WTC11 (cell line): Measurements from ENCODE around the gene RPS16. TPM values are rescaled to one million over a fixed set of nuclear protein-coding genes. Genes with fewer than 3 reads are reported as not detected.

Experiments used
- ATAC-seq: fragments of 200-7000 bp; cut with Tn5 transposase; 2 replicates; pipeline ENCODE4 v1.10.0; 2021; ENCODE audit warnings: mild to moderate bottlenecking, moderate library complexity
- Bru-seq: library from RNA; stranded (reverse); fragments of 400-500 nt; gene quantifications from one replicate; lab custom pipeline; 2021; lab: Mats Ljungman, UMichigan
- CTCF ChIA-PET: fragments of 300-600 bp; sonication (Branson Sonifier 250); formaldehyde crosslinking; loops from one replicate; lab custom pipeline; 2021; ENCODE audit warnings: antibody characterized with exemption; lab: Charles Lee
- POLR2A ChIA-PET: fragments of 350-600 bp; sonication (Branson Sonifier 250); formaldehyde crosslinking; loops from one replicate; lab custom pipeline; 2021; ENCODE audit warnings: antibody characterized with exemption; lab: Charles Lee
- DNase-seq: peaks from one replicate; pipeline ENCODE4 v3.0.0; 2021; ENCODE audit warnings: low spot score
- H3K27ac Mint-ChIP-seq: 2 replicates; pipeline ENCODE4 v1.8.0; 2021; ENCODE audit warnings: mixed read lengths
- H3K27me3 Mint-ChIP-seq: 2 replicates; pipeline ENCODE4 v1.8.0; 2021; ENCODE audit warnings: low read depth, mild to moderate bottlenecking, moderate library complexity, mixed read lengths
- H3K36me3 Mint-ChIP-seq: 2 replicates; pipeline ENCODE4 v1.8.0; 2021; ENCODE audit warnings: mixed read lengths
- H3K4me1 Mint-ChIP-seq: 2 replicates; pipeline ENCODE4 v1.8.0; 2022; ENCODE audit warnings: mixed read lengths
- H3K4me3 Mint-ChIP-seq: 2 replicates; pipeline ENCODE4 v1.8.0; 2021; ENCODE audit warnings: mild to moderate bottlenecking, moderate library complexity, mixed read lengths
- H3K9me3 Mint-ChIP-seq: 2 replicates; pipeline ENCODE4 v1.8.0; 2021; ENCODE audit warnings: mixed read lengths
- CREM ChIP-seq: sonication (generic); formaldehyde crosslinking; IDR thresholded peaks from 2 replicates; pipeline ENCODE4 v1.8.1; 2022; ENCODE audit warnings: mild to moderate bottlenecking, missing genetic modification reagents, moderate library complexity
- GTF2I ChIP-seq: fragments of 250-450 bp; sonication (Bioruptor Pico); conservative IDR thresholded peaks from 2 replicates; pipeline ENCODE4 v1.4.0; 2021; ENCODE audit warnings: mild to moderate bottlenecking
- IRF2 ChIP-seq: sonication (generic); formaldehyde crosslinking; IDR thresholded peaks from 2 replicates; pipeline ENCODE4 v1.8.0; 2022; ENCODE audit warnings: low read depth, missing genetic modification reagents, borderline replicate concordance
- JAZF1 ChIP-seq: fragments of 250-450 bp; sonication (Bioruptor Pico); IDR thresholded peaks from 2 replicates; pipeline ENCODE4 v1.9.0; 2021; ENCODE audit warnings: moderate library complexity, mild to moderate bottlenecking, inconsistent platforms
- SOX15 ChIP-seq: fragments of 250-450 bp; sonication (Bioruptor Pico); IDR thresholded peaks from 2 replicates; pipeline ENCODE4 v1.9.0; 2021; ENCODE audit warnings: mild to moderate bottlenecking
- SP1 ChIP-seq: sonication (generic); formaldehyde crosslinking; conservative IDR thresholded peaks from 2 replicates; pipeline ENCODE4 v1.8.1; 2022; ENCODE audit warnings: missing genetic modification reagents
- TP53 ChIP-seq: sonication (generic); formaldehyde crosslinking; IDR thresholded peaks from 2 replicates; pipeline ENCODE4 v1.8.1; 2023; ENCODE audit warnings: mild to moderate bottlenecking, missing genetic modification reagents
- long read RNA-seq, 3 experiments: library from RNA in 1 of 3; library from capped mRNA in 1 of 3; library from polyadenylated mRNA in 1 of 3; unstranded in 2 of 3; stranded (forward) in 1 of 3; transcript quantifications; one replicate each; pipeline ENCODE4 v2.0.0, GENCODE V29; 2021
- total RNA-seq: library from RNA; stranded (reverse); gene quantifications from 3 replicates; pipeline ENCODE4 v1.2.3, GENCODE V29; 2021
- TF ChIP-seq, protein P1 (sequence below): fragments of 250-450 bp; sonication (Bioruptor Pico); IDR thresholded peaks from 2 replicates; pipeline ENCODE4 v1.9.0; 2021; ENCODE audit warnings: mild to moderate bottlenecking, borderline replicate concordance
- TF ChIP-seq, protein P2 (sequence below): sonication (generic); formaldehyde crosslinking; IDR thresholded peaks from 2 replicates; pipeline ENCODE4 v1.8.0; 2023; ENCODE audit warnings: mild to moderate bottlenecking, missing genetic modification reagents
- TF ChIP-seq, protein P3 (sequence below): sonication (generic); formaldehyde crosslinking; IDR thresholded peaks from 2 replicates; pipeline ENCODE4 v1.8.1; 2023; ENCODE audit warnings: mild to moderate bottlenecking, missing genetic modification reagents, moderate library complexity
- TF ChIP-seq, protein P4 (sequence below): sonication (generic); formaldehyde crosslinking; IDR thresholded peaks from 2 replicates; pipeline ENCODE4 v1.8.0; 2022; ENCODE audit warnings: mild to moderate bottlenecking, missing genetic modification reagents
- TF ChIP-seq, protein P5 (sequence below): sonication (generic); formaldehyde crosslinking; IDR thresholded peaks from 2 replicates; pipeline ENCODE4 v1.8.1; 2023; ENCODE audit warnings: mild to moderate bottlenecking, missing genetic modification reagents
- TF ChIP-seq, protein P6 (sequence below): sonication (generic); formaldehyde crosslinking; IDR thresholded peaks from 2 replicates; pipeline ENCODE4 v1.8.0; 2022; ENCODE audit warnings: missing genetic modification reagents
- TF ChIP-seq, protein P7 (sequence below): fragments of 250-450 bp; sonication (Bioruptor Pico); conservative IDR thresholded peaks from 2 replicates; pipeline ENCODE4 v1.9.0; 2021; ENCODE audit warnings: mild to moderate bottlenecking

RPS16 gene
- total RNA-seq = 2,962 to 3,158 TPM (median 2,999 TPM) in 3 replicates
- percentile 100 among the genes with signal in this experiment for Bru-seq, nascent RNA
- long read RNA-seq, experiment 1, transcript RPS16-201 (5 exons, 560 nt) = major isoform, 436 of 487 reads
- long read RNA-seq, experiment 1, transcript RPS16-206 (4 exons, 2,389 nt) = minor isoform, 6 of 487 reads
- long read RNA-seq, experiment 1, transcript RPS16-207 (5 exons, 492 nt) = minor isoform, 9 of 487 reads
- long read RNA-seq, experiment 1, partial matches to known transcripts = 23 of 487 reads
- long read RNA-seq, experiment 1, other reads (novel, unspliced or antisense) = 10 of 487 reads
- long read RNA-seq, experiment 2, transcript RPS16-202 (4 exons, 643 nt) = minor isoform, 7 of 2,914 reads
- long read RNA-seq, experiment 2, transcript RPS16-203 (2 exons, 1,035 nt) = minor isoform, 12 of 2,914 reads
- long read RNA-seq, experiment 2, transcript RPS16-201 (5 exons, 560 nt) = major isoform, 2,587 of 2,914 reads
- long read RNA-seq, experiment 2, transcript RPS16-207 (5 exons, 492 nt) = minor isoform, 66 of 2,914 reads
- long read RNA-seq, experiment 2, partial matches to known transcripts = 128 of 2,914 reads
- long read RNA-seq, experiment 2, other reads (novel, unspliced or antisense) = 113 of 2,914 reads
- long read RNA-seq, experiment 3, transcript RPS16-201 (5 exons, 560 nt) = major isoform, 10 of 31 reads
- long read RNA-seq, experiment 3, partial matches to known transcripts = 15 of 31 reads
- long read RNA-seq, experiment 3, other reads (novel, unspliced or antisense) = 5 of 31 reads

DNA sequence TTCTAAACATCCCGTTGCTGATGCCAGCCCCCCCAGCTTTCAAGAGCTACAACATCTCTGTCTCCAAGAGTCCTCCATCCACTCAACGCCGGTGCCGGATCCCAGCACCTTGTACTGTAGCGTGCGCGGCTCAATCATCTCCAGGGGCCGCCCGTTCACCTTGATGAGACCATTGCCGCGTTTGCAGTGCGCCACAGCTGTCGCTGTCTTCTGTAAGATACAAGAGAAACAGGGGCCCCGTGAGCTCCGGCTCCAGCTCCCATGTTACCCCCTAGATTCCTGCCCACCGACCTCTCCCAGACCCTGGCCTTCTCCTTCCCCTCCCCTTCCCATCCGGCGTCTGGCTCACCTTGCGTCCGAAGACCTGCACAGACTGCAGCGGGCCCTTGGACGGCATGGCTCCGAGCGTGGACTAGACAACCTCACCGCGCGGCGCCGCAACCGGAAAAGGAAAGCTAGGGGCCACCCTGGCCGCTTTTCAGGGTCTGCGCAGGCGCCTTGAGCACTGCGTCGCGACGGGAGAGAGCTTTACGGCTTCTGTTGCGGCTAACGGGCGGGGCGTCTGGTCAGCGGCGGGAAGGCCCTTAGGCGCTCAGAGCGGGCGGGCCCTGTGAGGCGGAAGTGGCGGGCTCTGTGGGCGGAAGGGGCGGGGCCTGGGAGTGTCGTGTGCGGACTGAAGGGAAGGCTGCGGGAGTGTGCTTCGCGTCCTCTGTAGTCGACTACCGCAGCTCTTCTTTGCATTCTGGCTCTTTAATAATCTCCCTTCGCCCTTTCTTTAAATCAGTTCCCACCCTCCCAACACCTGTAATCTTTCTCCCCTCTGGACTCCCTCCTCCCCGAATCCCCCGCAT, at the start of gene RPS16:
TSS of gene RPS16 (minus strand) at position 451 of the 851 bp plus-strand sequence. CDS start at position 397, 54 bp downstream.
- H3K4me3 Mint-ChIP-seq = peak within 1 kb of the TSS; percentile 99
- H3K27me3 Mint-ChIP-seq = no peaks in the 10 kb centered on the region
- ChIA-PET POLR2A (interaction anchor here (0.6 to 1.8 kb wide), 31 partner anchors 9 to 1060 kb away, joined by 3 to 47 read pairs (median 5); partner anchors contain the start of genes DLL3, MED29, PAF1 and PLEKHG2), CTCF (interaction anchor here (0.6 to 2.5 kb wide), 15 partner anchors 10 to 985 kb away, joined by 3 to 16 read pairs (median 4); partner anchors contain the start of genes EID2B, PLEKHG2, SAMD4B and SUPT5H)
- peaks cover 47% of the 10 kb centered on the region for H3K4me1 Mint-ChIP-seq
- DNase-seq (peak; percentile 99), ATAC-seq (peak; percentile 83)
- H3K9me3 Mint-ChIP-seq = no peaks in the 10 kb centered on the region
- H3K36me3 Mint-ChIP-seq = peaks cover 34% of the 10 kb centered on the region
- peak within 1 kb of the TSS; percentile 99 for H3K27ac Mint-ChIP-seq
- TF ChIP-seq, protein P1, sequence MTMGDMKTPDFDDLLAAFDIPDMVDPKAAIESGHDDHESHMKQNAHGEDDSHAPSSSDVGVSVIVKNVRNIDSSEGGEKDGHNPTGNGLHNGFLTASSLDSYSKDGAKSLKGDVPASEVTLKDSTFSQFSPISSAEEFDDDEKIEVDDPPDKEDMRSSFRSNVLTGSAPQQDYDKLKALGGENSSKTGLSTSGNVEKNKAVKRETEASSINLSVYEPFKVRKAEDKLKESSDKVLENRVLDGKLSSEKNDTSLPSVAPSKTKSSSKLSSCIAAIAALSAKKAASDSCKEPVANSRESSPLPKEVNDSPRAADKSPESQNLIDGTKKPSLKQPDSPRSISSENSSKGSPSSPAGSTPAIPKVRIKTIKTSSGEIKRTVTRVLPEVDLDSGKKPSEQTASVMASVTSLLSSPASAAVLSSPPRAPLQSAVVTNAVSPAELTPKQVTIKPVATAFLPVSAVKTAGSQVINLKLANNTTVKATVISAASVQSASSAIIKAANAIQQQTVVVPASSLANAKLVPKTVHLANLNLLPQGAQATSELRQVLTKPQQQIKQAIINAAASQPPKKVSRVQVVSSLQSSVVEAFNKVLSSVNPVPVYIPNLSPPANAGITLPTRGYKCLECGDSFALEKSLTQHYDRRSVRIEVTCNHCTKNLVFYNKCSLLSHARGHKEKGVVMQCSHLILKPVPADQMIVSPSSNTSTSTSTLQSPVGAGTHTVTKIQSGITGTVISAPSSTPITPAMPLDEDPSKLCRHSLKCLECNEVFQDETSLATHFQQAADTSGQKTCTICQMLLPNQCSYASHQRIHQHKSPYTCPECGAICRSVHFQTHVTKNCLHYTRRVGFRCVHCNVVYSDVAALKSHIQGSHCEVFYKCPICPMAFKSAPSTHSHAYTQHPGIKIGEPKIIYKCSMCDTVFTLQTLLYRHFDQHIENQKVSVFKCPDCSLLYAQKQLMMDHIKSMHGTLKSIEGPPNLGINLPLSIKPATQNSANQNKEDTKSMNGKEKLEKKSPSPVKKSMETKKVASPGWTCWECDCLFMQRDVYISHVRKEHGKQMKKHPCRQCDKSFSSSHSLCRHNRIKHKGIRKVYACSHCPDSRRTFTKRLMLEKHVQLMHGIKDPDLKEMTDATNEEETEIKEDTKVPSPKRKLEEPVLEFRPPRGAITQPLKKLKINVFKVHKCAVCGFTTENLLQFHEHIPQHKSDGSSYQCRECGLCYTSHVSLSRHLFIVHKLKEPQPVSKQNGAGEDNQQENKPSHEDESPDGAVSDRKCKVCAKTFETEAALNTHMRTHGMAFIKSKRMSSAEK (CRISPR knock-in tag) = no peak
- TF ChIP-seq, protein P2, sequence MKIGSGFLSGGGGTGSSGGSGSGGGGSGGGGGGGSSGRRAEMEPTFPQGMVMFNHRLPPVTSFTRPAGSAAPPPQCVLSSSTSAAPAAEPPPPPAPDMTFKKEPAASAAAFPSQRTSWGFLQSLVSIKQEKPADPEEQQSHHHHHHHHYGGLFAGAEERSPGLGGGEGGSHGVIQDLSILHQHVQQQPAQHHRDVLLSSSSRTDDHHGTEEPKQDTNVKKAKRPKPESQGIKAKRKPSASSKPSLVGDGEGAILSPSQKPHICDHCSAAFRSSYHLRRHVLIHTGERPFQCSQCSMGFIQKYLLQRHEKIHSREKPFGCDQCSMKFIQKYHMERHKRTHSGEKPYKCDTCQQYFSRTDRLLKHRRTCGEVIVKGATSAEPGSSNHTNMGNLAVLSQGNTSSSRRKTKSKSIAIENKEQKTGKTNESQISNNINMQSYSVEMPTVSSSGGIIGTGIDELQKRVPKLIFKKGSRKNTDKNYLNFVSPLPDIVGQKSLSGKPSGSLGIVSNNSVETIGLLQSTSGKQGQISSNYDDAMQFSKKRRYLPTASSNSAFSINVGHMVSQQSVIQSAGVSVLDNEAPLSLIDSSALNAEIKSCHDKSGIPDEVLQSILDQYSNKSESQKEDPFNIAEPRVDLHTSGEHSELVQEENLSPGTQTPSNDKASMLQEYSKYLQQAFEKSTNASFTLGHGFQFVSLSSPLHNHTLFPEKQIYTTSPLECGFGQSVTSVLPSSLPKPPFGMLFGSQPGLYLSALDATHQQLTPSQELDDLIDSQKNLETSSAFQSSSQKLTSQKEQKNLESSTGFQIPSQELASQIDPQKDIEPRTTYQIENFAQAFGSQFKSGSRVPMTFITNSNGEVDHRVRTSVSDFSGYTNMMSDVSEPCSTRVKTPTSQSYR = no peak; the same call in 1 of the 2 replicates
- TF ChIP-seq, protein P3, sequence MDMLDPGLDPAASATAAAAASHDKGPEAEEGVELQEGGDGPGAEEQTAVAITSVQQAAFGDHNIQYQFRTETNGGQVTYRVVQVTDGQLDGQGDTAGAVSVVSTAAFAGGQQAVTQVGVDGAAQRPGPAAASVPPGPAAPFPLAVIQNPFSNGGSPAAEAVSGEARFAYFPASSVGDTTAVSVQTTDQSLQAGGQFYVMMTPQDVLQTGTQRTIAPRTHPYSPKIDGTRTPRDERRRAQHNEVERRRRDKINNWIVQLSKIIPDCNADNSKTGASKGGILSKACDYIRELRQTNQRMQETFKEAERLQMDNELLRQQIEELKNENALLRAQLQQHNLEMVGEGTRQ = peak; percentile 45
- TF ChIP-seq, protein P4, sequence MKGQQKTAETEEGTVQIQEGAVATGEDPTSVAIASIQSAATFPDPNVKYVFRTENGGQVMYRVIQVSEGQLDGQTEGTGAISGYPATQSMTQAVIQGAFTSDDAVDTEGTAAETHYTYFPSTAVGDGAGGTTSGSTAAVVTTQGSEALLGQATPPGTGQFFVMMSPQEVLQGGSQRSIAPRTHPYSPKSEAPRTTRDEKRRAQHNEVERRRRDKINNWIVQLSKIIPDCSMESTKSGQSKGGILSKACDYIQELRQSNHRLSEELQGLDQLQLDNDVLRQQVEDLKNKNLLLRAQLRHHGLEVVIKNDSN (CRISPR knock-in tag) = peak; percentile 52
- peak; percentile 86 for TF ChIP-seq CREM (CRISPR knock-in tag)
- TF ChIP-seq, protein P5, sequence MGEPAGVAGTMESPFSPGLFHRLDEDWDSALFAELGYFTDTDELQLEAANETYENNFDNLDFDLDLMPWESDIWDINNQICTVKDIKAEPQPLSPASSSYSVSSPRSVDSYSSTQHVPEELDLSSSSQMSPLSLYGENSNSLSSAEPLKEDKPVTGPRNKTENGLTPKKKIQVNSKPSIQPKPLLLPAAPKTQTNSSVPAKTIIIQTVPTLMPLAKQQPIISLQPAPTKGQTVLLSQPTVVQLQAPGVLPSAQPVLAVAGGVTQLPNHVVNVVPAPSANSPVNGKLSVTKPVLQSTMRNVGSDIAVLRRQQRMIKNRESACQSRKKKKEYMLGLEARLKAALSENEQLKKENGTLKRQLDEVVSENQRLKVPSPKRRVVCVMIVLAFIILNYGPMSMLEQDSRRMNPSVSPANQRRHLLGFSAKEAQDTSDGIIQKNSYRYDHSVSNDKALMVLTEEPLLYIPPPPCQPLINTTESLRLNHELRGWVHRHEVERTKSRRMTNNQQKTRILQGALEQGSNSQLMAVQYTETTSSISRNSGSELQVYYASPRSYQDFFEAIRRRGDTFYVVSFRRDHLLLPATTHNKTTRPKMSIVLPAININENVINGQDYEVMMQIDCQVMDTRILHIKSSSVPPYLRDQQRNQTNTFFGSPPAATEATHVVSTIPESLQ (CRISPR knock-in tag) = no peak
- TF ChIP-seq GTF2I (CRISPR knock-in tag) = no peak
- no peak for TF ChIP-seq IRF2 (CRISPR knock-in tag)
- 0 out of 2 replicates have a peak, but pooled peaks have one; percentile 40 for TF ChIP-seq TP53 (CRISPR knock-in tag)
- TF ChIP-seq SOX15 = no peak
- TF ChIP-seq, protein P6, sequence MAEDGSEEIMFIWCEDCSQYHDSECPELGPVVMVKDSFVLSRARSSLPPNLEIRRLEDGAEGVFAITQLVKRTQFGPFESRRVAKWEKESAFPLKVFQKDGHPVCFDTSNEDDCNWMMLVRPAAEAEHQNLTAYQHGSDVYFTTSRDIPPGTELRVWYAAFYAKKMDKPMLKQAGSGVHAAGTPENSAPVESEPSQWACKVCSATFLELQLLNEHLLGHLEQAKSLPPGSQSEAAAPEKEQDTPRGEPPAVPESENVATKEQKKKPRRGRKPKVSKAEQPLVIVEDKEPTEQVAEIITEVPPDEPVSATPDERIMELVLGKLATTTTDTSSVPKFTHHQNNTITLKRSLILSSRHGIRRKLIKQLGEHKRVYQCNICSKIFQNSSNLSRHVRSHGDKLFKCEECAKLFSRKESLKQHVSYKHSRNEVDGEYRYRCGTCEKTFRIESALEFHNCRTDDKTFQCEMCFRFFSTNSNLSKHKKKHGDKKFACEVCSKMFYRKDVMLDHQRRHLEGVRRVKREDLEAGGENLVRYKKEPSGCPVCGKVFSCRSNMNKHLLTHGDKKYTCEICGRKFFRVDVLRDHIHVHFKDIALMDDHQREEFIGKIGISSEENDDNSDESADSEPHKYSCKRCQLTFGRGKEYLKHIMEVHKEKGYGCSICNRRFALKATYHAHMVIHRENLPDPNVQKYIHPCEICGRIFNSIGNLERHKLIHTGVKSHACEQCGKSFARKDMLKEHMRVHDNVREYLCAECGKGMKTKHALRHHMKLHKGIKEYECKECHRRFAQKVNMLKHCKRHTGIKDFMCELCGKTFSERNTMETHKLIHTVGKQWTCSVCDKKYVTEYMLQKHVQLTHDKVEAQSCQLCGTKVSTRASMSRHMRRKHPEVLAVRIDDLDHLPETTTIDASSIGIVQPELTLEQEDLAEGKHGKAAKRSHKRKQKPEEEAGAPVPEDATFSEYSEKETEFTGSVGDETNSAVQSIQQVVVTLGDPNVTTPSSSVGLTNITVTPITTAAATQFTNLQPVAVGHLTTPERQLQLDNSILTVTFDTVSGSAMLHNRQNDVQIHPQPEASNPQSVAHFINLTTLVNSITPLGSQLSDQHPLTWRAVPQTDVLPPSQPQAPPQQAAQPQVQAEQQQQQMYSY = no peak
- TF ChIP-seq SP1 (CRISPR knock-in tag) = peak; percentile 97
- TF ChIP-seq JAZF1 (CRISPR knock-in tag) = no peak
- TF ChIP-seq, protein P7, sequence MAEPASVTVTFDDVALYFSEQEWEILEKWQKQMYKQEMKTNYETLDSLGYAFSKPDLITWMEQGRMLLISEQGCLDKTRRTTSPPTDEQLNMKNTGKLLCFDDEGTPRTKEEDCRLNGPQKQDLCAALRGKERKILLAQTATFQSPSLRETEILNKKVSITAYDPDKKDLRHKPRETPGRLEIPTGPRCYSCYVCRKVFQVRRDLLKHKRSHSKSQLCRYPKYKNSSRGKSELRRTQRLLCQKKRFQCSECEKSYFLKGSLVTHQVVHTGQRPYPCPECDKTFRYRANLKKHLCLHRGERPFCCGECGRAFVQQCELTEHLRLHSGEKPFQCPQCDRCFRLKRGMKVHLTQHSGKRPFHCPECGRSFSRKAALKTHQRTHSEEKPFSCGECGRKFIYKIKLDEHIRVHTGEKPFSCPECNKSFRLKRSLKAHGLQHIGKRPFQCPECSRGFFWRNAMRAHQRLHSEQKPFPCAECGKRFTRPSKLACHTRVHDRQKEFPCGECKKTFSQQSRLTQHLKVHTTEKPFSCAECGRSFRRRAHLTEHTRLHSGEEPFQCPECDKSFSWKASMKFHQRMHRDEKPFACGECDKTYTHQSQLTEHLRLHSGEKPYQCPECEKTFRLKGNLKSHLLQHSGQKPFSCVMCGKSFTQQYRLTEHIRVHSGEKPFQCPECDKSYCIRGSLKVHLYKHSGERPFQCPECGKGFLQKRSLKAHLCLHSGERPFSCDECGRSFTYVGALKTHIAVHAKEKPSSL (CRISPR knock-in tag) = no peak
